Keratinocyte (primary cell): Measurements from ENCODE around the gene FPGT. TPM values are rescaled to one million over a fixed set of nuclear protein-coding genes. Genes with fewer than 3 reads are reported as not detected.

Experiments used
- DNase-seq: peaks from one replicate; pipeline ENCODE4 v3.0.0-alpha.2; 2011; ENCODE audit warnings: low read depth, missing footprints, low spot score
- FAIRE-seq: peaks from 2 replicates; lab custom pipeline; 2011; peaks lifted over from hg19 to GRCh38; lab: Jason Lieb, UNC
- H2AFZ ChIP-seq: 2 replicates; pipeline ENCODE4 v1.6.0; 2012; ENCODE audit warnings: low read length, control low read depth, inconsistent platforms; ENCODE audit not compliant: control insufficient read depth
- H3K27ac ChIP-seq: 2 replicates; pipeline ENCODE4 v1.5.1; 2011; ENCODE audit warnings: low read length; ENCODE audit not compliant: control insufficient read depth, insufficient read depth
- H3K27me3 ChIP-seq: 3 replicates; pipeline ENCODE4 v1.6.0; 2011; ENCODE audit warnings: low read length; ENCODE audit not compliant: control insufficient read depth, insufficient read depth; ENCODE audit errors: extremely low read depth
- H3K36me3 ChIP-seq, 2 experiments: 2 replicates in 1 of 2; 3 replicates in 1 of 2; pipeline ENCODE4 v1.5.1; 2011; ENCODE audit warnings: low read length in 2 of 2, mild to moderate bottlenecking in 1 of 2; ENCODE audit not compliant: control insufficient read depth in 2 of 2, insufficient read depth in 2 of 2; ENCODE audit errors: extremely low read depth in 1 of 2
- H3K4me1 ChIP-seq: 3 replicates; pipeline ENCODE4 v1.5.1; 2011; ENCODE audit warnings: low read length; ENCODE audit not compliant: control insufficient read depth, insufficient read depth; ENCODE audit errors: extremely low read depth
- H3K4me2 ChIP-seq: 3 replicates; pipeline ENCODE4 v1.6.0; 2011; ENCODE audit warnings: low read depth, low read length; ENCODE audit not compliant: control insufficient read depth, insufficient read depth; ENCODE audit errors: extremely low read depth
- H3K4me3 ChIP-seq, 3 experiments: fragments of 200-600 bp in 1 of 3; sonication (generic) in 1 of 3; 2 replicates in 2 of 3; 3 replicates in 1 of 3; pipeline ENCODE4 v1.5.1; 2011 to 2016; ENCODE audit warnings: low read length in 3 of 3, mild to moderate bottlenecking in 3 of 3, control low read depth in 2 of 3, inconsistent platforms in 1 of 3, low read depth in 1 of 3, mixed read lengths in 1 of 3, mixed run types in 1 of 3, moderate library complexity in 1 of 3; ENCODE audit not compliant: control insufficient read depth in 2 of 3, insufficient read depth in 2 of 3; ENCODE audit errors: extremely low read depth in 1 of 3
- H3K79me2 ChIP-seq: 2 replicates; pipeline ENCODE4 v1.6.0; 2012; ENCODE audit warnings: low read length; ENCODE audit not compliant: control insufficient read depth, insufficient read depth
- H3K9ac ChIP-seq: 3 replicates; pipeline ENCODE4 v1.6.0; 2011; ENCODE audit warnings: low read length; ENCODE audit not compliant: control insufficient read depth, insufficient read depth; ENCODE audit errors: extremely low read depth
- H3K9me1 ChIP-seq: 3 replicates; pipeline ENCODE4 v1.6.0; 2011; ENCODE audit warnings: low read length; ENCODE audit not compliant: control insufficient read depth, insufficient read depth; ENCODE audit errors: extremely low read depth
- H3K9me3 ChIP-seq: 2 replicates; pipeline ENCODE4 v1.5.1; 2012; ENCODE audit warnings: low read depth, low read length; ENCODE audit not compliant: control insufficient read depth
- H4K20me1 ChIP-seq: 3 replicates; pipeline ENCODE4 v1.6.0; 2011; ENCODE audit warnings: low read length; ENCODE audit not compliant: control insufficient read depth, insufficient read depth; ENCODE audit errors: extremely low read depth
- CTCF ChIP-seq, 3 experiments: IDR thresholded peaks in 1 of 3; conservative IDR thresholded peaks in 1 of 3; optimal IDR thresholded peaks in 1 of 3; 2 replicates in 2 of 3; 3 replicates in 1 of 3; pipeline versions ENCODE3 to v1.5.1; 2011; ENCODE audit warnings: low read length in 3 of 3, mild to moderate bottlenecking in 3 of 3, moderate library complexity in 2 of 3, control low read depth in 1 of 3, inconsistent platforms in 1 of 3; ENCODE audit not compliant: insufficient read depth in 2 of 3; ENCODE audit errors: extremely low read depth in 1 of 3
- EZH2 ChIP-seq: IDR thresholded peaks from one replicate; pipeline ENCODE4 v1.6.1; 2012; ENCODE audit warnings: inconsistent platforms, mild to moderate bottlenecking, low read length, moderate library complexity
- dilution Hi-C: fragments of 300-500 bp; cut with MboI; formaldehyde crosslinking; loops from one replicate; pipeline ENCODE4 v1.7.0; 2020; ENCODE audit warnings: low sequenced_read_pairs; ENCODE audit not compliant: extremely low pct_ligation_motif_present
- polyA plus RNA-seq, 5 experiments: library from polyadenylated mRNA; depleted of rRNA in 3 of 5; stranded (reverse) in 3 of 5; stranded (forward) in 1 of 5; unstranded in 1 of 5; fragments of >200 nt; gene quantifications; 1 replicate in 1 of 5; 2 replicates in 3 of 5; 3 replicates in 1 of 5; pipeline versions ENCODE4 v1.2.1 to v1.2.3, GENCODE V29; 2011 to 2012; ENCODE audit warnings: missing spikeins in 2 of 5, low read depth in 1 of 5, low replicate concordance in 1 of 5

The FPGT gene
- polyA plus RNA-seq, 1 donor (not counting 4 experiments of a cell fraction or from before 2014, with no cell fraction given): 23.6 TPM

GRCh38 chr1:74180490-74180889 is 17.6 kb upstream of the FPGT start:
- H3K9ac ChIP-seq: no peak overlapping the region
- TF ChIP-seq CTCF (optimal IDR thresholded peaks at IDR 0.05 in 1 of 3, IDR thresholded peaks at IDR 0.05 in 1 of 3, conservative IDR thresholded peaks at IDR 0.05 in 1 of 3; ENCODE audit: extremely low read depth in 1 of 3, insufficient read depth in 2 of 3, low read length in 3 of 3) (no peak), EZH2 (no peak)
- H4K20me1 ChIP-seq: no peaks in the 10 kb centered on the region
- no peaks in the 10 kb centered on the region for H3K27me3 ChIP-seq
- H2AFZ ChIP-seq: no peak overlapping the region
- H3K4me2 ChIP-seq: no peak overlapping the region
- H3K9me3 ChIP-seq: no peaks in the 10 kb centered on the region
- no peaks in the 10 kb centered on the region for H3K4me1 ChIP-seq
- dilution Hi-C loops: no loop called here
- no peaks in the 10 kb centered on the region for H3K36me3 ChIP-seq
- FAIRE-seq (no peak), DNase-seq (no peak)
- no peak overlapping the region for H3K27ac ChIP-seq
- no peaks in the 10 kb centered on the region for H3K9me1 ChIP-seq
- H3K4me3 ChIP-seq: no peak overlapping the region
- no peaks in the 10 kb centered on the region for H3K79me2 ChIP-seq

- H3K9me3 ChIP-seq: no peaks in the 10 kb centered on the region
- no peaks in the 10 kb centered on the region for H4K20me1 ChIP-seq
- no peaks in the 10 kb centered on the region for H3K36me3 ChIP-seq
- no peak overlapping the region for H3K27ac ChIP-seq
- TF ChIP-seq CTCF (optimal IDR thresholded peaks at IDR 0.05 in 1 of 3, IDR thresholded peaks at IDR 0.05 in 1 of 3, conservative IDR thresholded peaks at IDR 0.05 in 1 of 3; ENCODE audit: extremely low read depth in 1 of 3, insufficient read depth in 2 of 3, low read length in 3 of 3) (no peak), EZH2 (no peak)
- dilution Hi-C loops: no loop called here
- peaks cover 3% of the 10 kb centered on the region for H3K4me1 ChIP-seq
- no peak overlapping the region for H3K4me3 ChIP-seq
- H3K27me3 ChIP-seq: no peaks in the 10 kb centered on the region
- H3K4me2 ChIP-seq: no peak overlapping the region
- no peak overlapping the region for H2AFZ ChIP-seq
- H3K9ac ChIP-seq: no peak overlapping the region
- H3K9me1 ChIP-seq: no peaks in the 10 kb centered on the region
- no peak for DNase-seq
- no peak for FAIRE-seq
- peaks cover 2% of the 10 kb centered on the region for H3K79me2 ChIP-seq
Observed at GRCh38 chr1:74193908-74194307, 4.1 kb upstream of the FPGT start.
